Measurements from ENCODE around the gene LAPTM5.
A peak's percentile ranks its signal among the peaks of the same experiment; 100 is the strongest.
"Not testable (repeated sequence)": the region's sequence is repeated elsewhere in the genome, so short reads cannot be mapped to it uniquely, and the experiment has no call there.

LAPTM5 gene

DNA sequence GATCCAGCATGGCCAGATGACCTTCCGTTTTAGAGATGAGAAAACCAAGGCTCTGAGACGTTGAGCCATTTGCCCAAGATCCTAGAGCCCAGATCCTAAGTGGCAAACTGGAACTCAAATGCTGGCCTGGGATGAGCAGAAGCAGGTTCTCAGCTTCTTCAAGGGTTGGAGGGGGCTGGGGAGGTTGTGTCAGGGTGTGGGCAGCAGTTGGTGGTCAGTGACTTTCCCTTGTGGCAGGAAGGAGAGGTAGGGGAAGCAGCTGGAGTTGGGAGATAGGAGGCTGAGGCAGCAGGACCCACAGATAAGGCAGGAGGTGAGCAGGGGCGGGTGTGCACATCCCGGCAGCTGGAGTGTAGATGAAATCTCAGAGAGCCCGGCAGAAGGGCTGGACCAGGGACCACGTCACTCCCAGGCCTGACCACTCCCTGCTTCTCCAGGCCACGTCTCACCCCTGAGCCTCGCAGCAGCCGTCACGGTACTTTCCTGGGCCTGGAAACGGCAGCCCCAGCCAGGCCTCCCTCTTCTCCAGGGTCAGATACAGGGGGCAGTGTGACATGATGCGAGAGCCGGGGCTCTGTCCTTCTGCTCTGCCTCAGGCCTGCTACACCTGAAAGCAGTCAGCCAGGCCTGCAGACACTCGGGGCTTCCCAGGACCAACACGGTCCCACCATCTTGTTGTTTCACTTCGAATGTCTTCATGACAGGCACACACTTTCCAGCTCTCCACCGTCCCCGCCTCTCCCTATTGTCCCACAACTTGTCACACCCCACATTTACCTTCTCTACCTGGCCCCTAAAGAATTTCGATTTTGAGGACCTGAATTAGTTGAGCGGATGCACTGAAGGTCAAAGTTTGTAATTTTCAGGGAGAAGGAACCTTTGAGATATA is 11.5 kb upstream of the LAPTM5 start:
- no peak for DNase-seq

- no peak for DNase-seq
These were observed 10.7 kb upstream of the LAPTM5 start for GRCh38 chr1:30768159-30768829.

DNA sequence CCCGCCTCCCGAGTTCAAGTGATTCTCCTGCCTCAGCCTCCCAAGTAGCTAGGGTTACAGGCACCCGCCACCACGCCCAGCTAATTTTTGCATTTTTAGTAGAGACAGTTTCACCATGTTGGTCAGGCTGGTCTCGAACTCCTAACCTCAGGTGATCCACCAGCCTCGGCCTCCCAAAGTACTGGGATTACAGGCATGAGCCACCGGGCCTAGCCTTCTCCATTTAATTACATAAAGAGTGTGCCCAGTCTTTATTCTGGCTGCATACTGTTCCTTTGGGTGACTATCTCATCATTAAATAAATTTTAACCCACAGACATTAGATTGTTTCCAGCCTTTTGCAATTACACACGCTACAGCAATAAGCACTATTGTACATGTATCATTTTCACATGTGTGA is 9.4 kb upstream of the LAPTM5 start:
- not testable (repeated sequence) for DNase-seq

DNA sequence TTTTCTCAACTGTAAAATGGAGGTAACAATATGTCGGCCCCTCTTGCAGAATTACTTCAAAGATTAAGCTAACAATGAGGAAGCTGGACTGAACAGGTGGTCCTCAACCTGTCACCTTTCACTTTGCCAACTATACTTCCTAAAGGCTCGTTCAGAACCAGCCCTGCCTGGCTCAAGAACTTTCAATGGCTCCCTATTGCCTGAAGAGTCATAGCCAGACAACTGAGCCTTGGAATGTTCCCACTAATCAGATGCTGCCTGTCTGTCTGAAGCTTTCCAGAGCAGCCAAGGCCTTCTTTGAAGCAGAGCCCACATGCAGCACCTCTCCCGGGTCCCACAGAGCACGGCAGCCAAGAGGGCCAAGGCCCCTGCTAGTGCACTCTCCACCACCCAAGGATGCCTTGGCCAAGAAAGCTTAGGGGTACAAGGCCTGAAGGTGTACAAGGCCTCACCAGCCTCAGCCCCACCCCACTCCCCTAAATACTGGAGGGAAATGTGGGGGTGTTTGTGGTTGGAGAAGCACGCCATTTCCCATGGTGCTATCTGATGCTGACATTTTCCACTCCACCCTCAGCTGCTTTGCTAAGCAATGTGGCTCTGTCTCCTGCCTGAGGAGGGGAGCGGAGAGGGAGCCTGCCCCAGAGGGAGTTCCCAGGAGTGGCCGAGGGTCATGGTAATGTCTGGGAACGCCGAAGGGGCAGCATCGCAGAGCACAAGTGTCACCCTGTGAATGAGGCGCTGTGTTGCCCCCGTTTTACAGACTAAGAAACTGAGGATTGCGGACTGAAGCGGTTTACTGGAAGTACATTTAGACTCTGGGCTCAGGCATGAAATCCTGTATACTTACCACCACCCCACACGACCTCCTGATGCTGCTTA is 8.2 kb upstream of the LAPTM5 start:
- DNase-seq = no peak

DNA sequence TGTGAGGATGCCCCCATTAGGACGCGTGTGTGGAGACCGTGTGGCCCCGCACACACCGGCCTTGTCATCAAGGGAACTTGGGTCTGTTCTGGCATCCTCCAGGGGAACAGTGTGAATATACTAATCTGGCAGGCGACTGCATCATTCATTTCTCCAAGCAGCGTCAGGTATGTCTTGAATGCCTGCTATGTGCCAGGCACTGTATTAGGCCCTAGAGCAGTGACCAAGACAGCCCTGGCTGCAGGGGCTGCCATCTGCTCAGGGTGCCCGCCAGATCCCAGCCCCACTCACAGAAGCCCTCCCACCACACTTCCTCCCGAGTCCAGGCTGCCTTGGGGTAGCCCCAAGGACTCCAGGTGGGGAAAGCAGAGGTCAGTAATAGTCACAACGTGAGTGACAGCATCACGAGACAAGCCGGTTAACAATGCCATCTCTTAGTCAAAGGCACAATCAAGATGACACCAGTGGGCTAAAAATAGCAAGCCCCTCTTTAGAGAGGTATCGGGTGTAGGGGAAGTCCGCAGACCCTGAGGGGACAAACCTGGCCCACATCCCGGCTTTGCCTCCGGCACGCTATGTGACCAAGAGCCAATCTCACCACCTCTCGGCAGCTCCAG is 7.5 kb upstream of the LAPTM5 start:
- DNase-seq = no peak

DNA sequence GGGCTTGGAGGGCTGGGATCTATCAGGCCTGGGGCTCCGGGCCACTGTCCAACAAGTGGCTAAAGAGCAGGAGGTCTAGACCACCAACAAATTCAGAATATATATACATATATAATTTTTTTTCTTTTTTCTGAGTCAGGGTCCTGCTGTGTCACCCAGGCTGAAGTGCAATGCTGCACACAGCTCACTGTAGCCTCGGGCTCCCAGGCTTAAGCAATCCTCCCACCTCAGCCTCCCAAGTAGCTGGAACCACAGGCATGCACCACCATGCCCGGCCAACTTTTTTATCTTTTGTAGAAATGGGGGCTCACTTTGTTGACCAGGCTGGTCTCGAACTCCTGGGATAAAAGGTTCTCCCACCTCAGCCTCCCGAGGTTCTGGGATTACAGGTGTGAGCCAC is 6.8 kb upstream of the LAPTM5 start:
- DNase-seq = no peak

DNA sequence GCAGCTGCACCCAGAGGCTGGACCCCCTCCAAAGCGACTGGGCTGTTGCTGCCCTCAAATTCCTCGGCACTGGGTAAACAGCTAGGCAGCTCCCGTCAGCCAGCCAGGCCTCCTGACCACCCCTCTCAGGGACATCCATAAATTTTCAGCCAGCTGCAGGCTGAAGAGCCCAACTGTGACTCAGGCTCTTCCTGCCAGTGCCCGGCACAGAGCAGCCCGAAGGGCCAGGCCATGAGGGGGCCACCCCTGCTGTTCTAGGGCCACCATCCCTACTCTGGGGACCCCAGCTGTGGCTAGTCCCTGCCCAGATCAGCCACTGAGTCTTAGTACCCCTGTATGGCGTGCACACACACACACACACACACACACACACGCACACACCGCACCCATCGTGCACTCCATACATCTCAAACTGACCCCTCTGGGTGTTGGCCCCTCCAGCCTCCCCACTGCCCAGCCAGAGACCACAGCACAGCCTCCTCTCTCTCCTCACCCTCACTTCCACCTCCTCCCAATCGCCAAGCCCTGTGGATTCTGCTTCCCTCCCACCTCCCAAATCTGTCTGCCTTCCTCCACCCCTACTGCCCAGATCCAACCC is 6.2 kb upstream of the LAPTM5 start:
- no peak for DNase-seq

DNA sequence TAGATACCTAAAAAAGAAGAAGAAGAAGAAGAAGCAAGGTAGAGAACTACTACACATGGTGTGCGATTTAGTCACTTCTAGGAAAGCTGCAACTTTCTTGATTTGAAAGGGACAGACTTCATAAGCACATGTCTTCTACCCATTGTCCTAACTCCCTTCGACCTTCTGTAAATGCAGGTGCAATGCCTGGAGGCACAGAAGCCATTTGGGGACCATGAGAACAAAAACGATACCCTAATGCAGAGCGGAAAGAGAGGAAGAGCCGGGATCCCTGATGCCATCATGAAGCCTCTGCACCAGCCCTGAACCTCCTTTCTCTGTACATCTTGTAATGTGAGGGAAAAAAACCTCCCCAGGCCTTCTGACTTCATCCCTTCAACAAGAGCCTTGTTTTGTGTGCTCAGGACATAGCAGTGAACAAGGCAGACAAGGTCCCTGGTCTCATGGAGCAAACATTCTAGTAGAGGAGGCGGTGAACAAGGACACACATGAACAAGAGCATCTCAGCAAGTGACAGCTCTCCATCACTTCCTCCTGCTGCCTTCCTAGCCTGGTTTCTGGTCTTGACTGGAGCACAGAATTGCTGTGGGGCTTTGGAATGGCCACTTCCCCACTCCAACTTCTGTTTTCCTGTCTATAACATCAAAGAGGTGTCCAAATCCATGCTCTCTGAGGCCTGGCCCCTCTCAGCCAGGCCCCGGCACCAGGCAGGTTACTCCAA is 5.5 kb upstream of the LAPTM5 start:
- no peak for DNase-seq

- DNase-seq = no peak
These were observed 4.8 kb upstream of the LAPTM5 start for GRCh38 chr1:30762152-30762929.

GRCh38 chr1:30761381-30762151 is 4.0 kb upstream of the LAPTM5 start:
- DNase-seq = no peak

- no peak for DNase-seq
These were observed 3.2 kb upstream of the LAPTM5 start for GRCh38 chr1:30760596-30761324.

DNA sequence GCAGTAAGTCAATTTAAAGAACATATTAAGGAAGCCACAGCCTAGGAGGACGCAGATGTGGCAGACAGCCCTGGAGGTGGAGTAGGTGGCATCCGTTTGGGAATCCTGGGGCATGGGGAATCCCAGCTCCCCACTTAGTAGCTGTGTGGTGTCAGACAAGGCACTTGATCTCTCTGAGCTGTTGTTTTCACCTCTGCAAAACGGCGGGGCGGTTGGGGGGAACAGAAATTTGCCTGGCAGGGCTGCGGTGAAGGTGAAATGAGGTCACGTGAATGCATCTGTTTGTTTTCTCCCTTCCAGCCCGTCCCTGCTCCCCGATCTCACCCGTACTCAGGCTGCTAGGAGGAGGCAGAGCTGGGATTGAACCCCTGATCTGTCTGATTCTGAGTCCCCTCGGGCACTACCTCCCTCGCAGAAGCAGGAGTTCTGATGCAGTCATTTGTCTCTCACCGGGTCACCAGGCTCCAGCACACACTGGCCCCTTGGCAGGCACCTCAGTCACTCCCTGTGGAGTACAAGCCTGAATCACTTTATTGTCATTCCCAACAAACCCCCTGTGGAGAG is 2.2 kb upstream of the LAPTM5 start:
- no peak for DNase-seq

DNA sequence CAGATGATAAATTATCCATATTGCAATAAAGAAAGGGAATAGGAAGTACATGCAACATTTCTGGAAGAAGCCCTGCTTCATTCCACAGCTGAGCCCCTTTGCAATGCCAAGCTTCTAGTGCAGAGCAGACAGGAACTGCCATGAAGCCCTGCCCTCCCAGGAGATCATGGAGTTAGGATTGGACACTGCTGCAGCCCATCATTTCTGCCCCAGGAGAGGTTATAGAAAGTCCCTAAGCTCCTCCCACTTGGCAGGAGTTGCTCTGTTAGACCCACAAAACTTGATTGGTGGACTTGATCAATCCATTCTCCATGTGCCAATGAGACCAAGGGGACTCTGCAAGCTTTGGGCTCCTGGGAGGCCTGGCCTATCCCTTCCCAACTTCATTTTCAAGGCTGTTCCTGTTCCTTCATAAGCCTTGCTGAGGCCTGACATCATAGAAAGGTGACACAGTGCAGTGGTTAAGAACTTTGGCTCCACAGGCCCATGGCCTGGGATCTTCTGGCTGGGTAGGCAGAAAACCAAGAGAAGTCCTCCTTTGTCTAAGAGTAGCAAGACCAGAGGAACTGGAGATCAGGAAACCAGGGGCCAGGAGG is 1.3 kb upstream of the LAPTM5 start:
- DNase-seq = no peak

GRCh38 chr1:30758121-30758688 is 631 bp upstream of the LAPTM5 start:
- DNase-seq = no peak

- DNase-seq = peak; percentile 40
These were observed 826 bp downstream of the LAPTM5 start for GRCh38 chr1:30756545-30757351.

- no peak for DNase-seq
These were observed 1.4 kb downstream of the LAPTM5 start for GRCh38 chr1:30756206-30756544.

- no peak for DNase-seq
These were observed 1.8 kb downstream of the LAPTM5 start for GRCh38 chr1:30755746-30756145.

- DNase-seq = no peak
These were observed 2.2 kb downstream of the LAPTM5 start for GRCh38 chr1:30755334-30755733.

Data from GOT3 (cell line).